LNCaP clone FGC (cell line): ENCODE measurements around the gene MYBBP1A.

Source experiments
- DNase-seq: peaks from one replicate; pipeline ENCODE4 v3.0.0-alpha.2; 2011; ENCODE audit warnings: low read depth
- H3K4me3 ChIP-seq: 2 replicates; pipeline ENCODE4 v1.5.1; 2011; ENCODE audit warnings: mild to moderate bottlenecking, low read depth, low read length, control low read depth
- CTCF ChIP-seq: IDR thresholded peaks from 2 replicates; pipeline ENCODE4 v1.5.1; 2012; ENCODE audit warnings: mild to moderate bottlenecking; ENCODE audit not compliant: control insufficient read depth, insufficient read depth; ENCODE audit errors: extremely low read depth

MYBBP1A gene

GRCh38 chr17:4515501-4515900 lies 39.7 kb downstream of the MYBBP1A start:
- no peak for TF ChIP-seq CTCF
- no peak for DNase-seq
- no peak overlapping the region for H3K4me3 ChIP-seq

- TF ChIP-seq CTCF, result no peak
Measured at GRCh38 chr17:4514779-4515178, 40.4 kb downstream of the MYBBP1A start.

GRCh38 chr17:4514206-4514605 lies 41.0 kb downstream of the MYBBP1A start:
- TF ChIP-seq CTCF, result no peak
- DNase-seq, result no peak

More at GRCh38 chr17:4514779-4515178, 40.4 kb downstream of the MYBBP1A start:
- H3K4me3 ChIP-seq, result no peak overlapping the region
- DNase-seq, result no peak

GRCh38 chr17:4513113-4514032 lies 41.8 kb downstream of the MYBBP1A start:
- DNase-seq, result no peak
- no peak overlapping the region for H3K4me3 ChIP-seq
- no peak for TF ChIP-seq CTCF

More at GRCh38 chr17:4514206-4514605, 41.0 kb downstream of the MYBBP1A start:
- H3K4me3 ChIP-seq, result no peak overlapping the region

- H3K4me3 ChIP-seq, result no peak overlapping the region
- TF ChIP-seq CTCF, result no peak
- DNase-seq, result no peak
Measured at GRCh38 chr17:4512156-4513112, 42.8 kb downstream of the MYBBP1A start.

- no peak for TF ChIP-seq CTCF
- no peak for DNase-seq
- no peak overlapping the region for H3K4me3 ChIP-seq
Measured at GRCh38 chr17:4511199-4511932, 43.8 kb downstream of the MYBBP1A start.
